Measurements from ENCODE around the gene GAB1. TPM values are rescaled to one million over a fixed set of nuclear protein-coding genes. Genes with fewer than 3 reads are reported as not detected.

GAB1 gene
- total RNA-seq, 2 experiments from 2014 or later, result 0.24 to 0.74 TPM

Other genes with a start within 250 kb of the GAB1 start
- 10 to 100 TPM; 22.7 to 23.1 TPM for gene USP38, start 152.0 kb upstream of the GAB1 start, total RNA-seq
- 10 to 100 TPM; 68.2 to 68.5 TPM for gene SMARCA5, start 176.8 kb downstream of the GAB1 start, total RNA-seq